Mammary epithelial cell (primary cell): Measurements from ENCODE around the gene KCNG4.

Experiments
- EZH2 ChIP-seq: IDR thresholded peaks from 2 replicates; pipeline ENCODE4 v1.6.1; 2012; ENCODE audit warnings: low read length, inconsistent platforms, borderline replicate concordance
- TF ChIP-seq, protein P1 (sequence below), 2 donors: IDR thresholded peaks in 1 of 2; conservative IDR thresholded peaks in 1 of 2; 2 replicates each; pipeline ENCODE4 v1.5.1; 2011 to 2012; ENCODE audit warnings: inconsistent platforms in 2 of 2, low read length in 2 of 2, mild to moderate bottlenecking in 2 of 2, control low read depth in 1 of 2, low read depth in 1 of 2; ENCODE audit not compliant: insufficient read depth in 1 of 2; ENCODE audit errors: extremely low read depth in 1 of 2

DNA sequence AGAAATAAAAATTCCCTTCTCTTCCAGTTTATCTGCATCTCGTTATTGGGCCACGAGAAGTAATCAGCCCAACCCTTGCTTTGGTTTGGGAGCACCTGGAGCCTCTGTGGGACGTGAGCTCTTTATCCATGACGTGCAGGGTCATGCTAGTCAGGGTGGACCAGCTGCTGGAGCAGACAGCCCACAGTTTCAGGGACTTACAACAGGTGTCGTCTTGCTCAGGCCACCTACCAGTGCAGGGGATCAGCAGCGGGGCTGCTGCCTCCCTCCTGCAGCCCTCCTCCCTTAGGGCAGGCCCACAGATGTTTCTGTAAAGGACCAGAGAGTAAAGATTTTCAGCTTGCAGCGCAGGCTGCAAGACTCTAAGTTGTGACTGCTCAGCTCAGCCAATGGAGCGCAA is 31.9 kb downstream of the KCNG4 start:
- TF ChIP-seq, protein P1, sequence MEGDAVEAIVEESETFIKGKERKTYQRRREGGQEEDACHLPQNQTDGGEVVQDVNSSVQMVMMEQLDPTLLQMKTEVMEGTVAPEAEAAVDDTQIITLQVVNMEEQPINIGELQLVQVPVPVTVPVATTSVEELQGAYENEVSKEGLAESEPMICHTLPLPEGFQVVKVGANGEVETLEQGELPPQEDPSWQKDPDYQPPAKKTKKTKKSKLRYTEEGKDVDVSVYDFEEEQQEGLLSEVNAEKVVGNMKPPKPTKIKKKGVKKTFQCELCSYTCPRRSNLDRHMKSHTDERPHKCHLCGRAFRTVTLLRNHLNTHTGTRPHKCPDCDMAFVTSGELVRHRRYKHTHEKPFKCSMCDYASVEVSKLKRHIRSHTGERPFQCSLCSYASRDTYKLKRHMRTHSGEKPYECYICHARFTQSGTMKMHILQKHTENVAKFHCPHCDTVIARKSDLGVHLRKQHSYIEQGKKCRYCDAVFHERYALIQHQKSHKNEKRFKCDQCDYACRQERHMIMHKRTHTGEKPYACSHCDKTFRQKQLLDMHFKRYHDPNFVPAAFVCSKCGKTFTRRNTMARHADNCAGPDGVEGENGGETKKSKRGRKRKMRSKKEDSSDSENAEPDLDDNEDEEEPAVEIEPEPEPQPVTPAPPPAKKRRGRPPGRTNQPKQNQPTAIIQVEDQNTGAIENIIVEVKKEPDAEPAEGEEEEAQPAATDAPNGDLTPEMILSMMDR (conservative IDR thresholded peaks at IDR 0.05 in 1 of 2, IDR thresholded peaks at IDR 0.05 in 1 of 2; ENCODE audit: extremely low read depth in 1 of 2, insufficient read depth in 1 of 2, low read depth in 1 of 2, low read length in 2 of 2) = no peak
- TF ChIP-seq EZH2 = no peak
